Cerebellar cortex (tissue), 1 donor: ENCODE data around the gene CRISPLD2.

Experiments used
- DNase-seq: peaks from one replicate; pipeline ENCODE4 v3.0.0-alpha.2; 2015; ENCODE audit warnings: low spot score

Gene CRISPLD2

DNA sequence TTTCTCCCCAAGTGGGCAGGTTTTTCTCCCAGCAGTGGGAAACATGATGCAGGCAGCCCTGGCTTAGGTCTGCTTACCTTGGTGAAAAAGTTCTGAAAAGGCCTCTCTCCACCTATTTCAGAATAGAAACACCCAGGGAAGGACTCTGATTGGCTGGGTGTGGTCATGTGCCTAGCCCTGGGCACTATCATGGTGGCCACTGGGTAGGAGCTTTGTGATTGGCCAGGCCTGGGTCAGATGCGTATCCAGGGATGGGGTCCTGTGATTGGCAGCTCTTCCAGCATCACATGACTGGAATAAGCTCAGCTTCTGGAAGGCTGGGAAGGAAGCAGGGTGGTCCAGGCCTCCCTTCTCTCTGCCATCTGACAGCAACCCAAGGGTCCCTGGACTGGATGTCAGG, 138.0 kb downstream of the CRISPLD2 start:
- DNase-seq, result no peak
